Gastroesophageal sphincter (tissue), 3 donors: ENCODE results near the gene MFSD6.

Source experiments
- CTCF ChIP-seq, 4 experiments: fragments of 200-600 bp in 2 of 4; fragments of 450-650 bp in 2 of 4; sonication (generic) in 1 of 4; IDR thresholded peaks; one replicate each; pipeline ENCODE4 v1.5.1; 2017 to 2019; ENCODE audit warnings: antibody characterized with exemption in 4 of 4, mild to moderate bottlenecking in 2 of 4, moderate library complexity in 2 of 4
- POLR2A ChIP-seq, 2 donors: fragments of 450-650 bp; IDR thresholded peaks; one replicate each; pipeline ENCODE4 v1.6.1; 2017; ENCODE audit warnings: antibody characterized with exemption in 2 of 2, mild to moderate bottlenecking in 2 of 2, moderate library complexity in 1 of 2
- POLR2AphosphoS5 ChIP-seq: sonication (generic); formaldehyde crosslinking; IDR thresholded peaks from one replicate; pipeline ENCODE4 v1.6.1; 2017; ENCODE audit warnings: antibody characterized with exemption

- TF ChIP-seq POLR2AphosphoS5 (no peak), CTCF (IDR thresholded peaks at IDR 0.05) (no peak), POLR2A (IDR thresholded peaks at IDR 0.05) (no peak)
These were observed 49.1 kb downstream of the MFSD6 start for GRCh38 chr2:190457256-190457655.
